Transverse colon (tissue), 4 donors: Measurements from ENCODE around the gene C1QL1. TPM values are rescaled to one million over a fixed set of nuclear protein-coding genes. Genes with fewer than 3 reads are reported as not detected.

Experiments
- DNase-seq: peaks from one replicate; pipeline ENCODE4 v3.0.0-alpha.2; 2019
- H3K27ac ChIP-seq, 4 donors: fragments of 200-600 bp; sonication (generic); 2 replicates each; pipeline ENCODE4 v1.5.1; 2016 to 2018; ENCODE audit warnings: inconsistent platforms in 4 of 4
- H3K27me3 ChIP-seq: fragments of 200-600 bp; sonication (generic); 2 replicates; pipeline ENCODE4 v1.5.1; 2017; ENCODE audit warnings: inconsistent platforms
- H3K36me3 ChIP-seq, 4 donors: fragments of 200-600 bp; sonication (generic); 2 replicates each; pipeline ENCODE4 v1.5.1; 2017 to 2019; ENCODE audit warnings: inconsistent platforms in 4 of 4
- H3K4me1 ChIP-seq, 4 donors: fragments of 200-600 bp; sonication (generic); 2 replicates each; pipeline ENCODE4 v1.5.1; 2017 to 2020; ENCODE audit warnings: inconsistent platforms in 4 of 4
- H3K4me3 ChIP-seq, 4 donors: fragments of 200-600 bp; sonication (generic); 1 replicate in 1 of 4; 2 replicates in 3 of 4; pipeline versions ENCODE4 v1.5.1 to v1.6.1; 2017 to 2019; ENCODE audit warnings: inconsistent platforms in 4 of 4
- H3K9me3 ChIP-seq, 2 donors: fragments of 200-600 bp; sonication (generic); 2 replicates each; pipeline ENCODE4 v1.5.1; 2017 to 2019; ENCODE audit warnings: inconsistent platforms in 2 of 2
- CTCF ChIP-seq, 5 experiments: fragments of 200-600 bp in 3 of 5; fragments of 450-650 bp in 2 of 5; sonication (generic) in 3 of 5; IDR thresholded peaks; 1 replicate in 2 of 5; 2 replicates in 3 of 5; pipeline ENCODE4 v1.5.1; 2016 to 2017; ENCODE audit warnings: antibody characterized with exemption in 5 of 5, inconsistent platforms in 3 of 5, mild to moderate bottlenecking in 2 of 5, moderate library complexity in 1 of 5
- EP300 ChIP-seq: sonication (generic); formaldehyde crosslinking; IDR thresholded peaks from one replicate; pipeline ENCODE4 v1.6.1; 2017; ENCODE audit warnings: antibody characterized with exemption, low read depth
- POLR2A ChIP-seq: fragments of 450-650 bp; IDR thresholded peaks from one replicate; pipeline ENCODE4 v1.6.1; 2016; ENCODE audit warnings: antibody characterized with exemption, mild to moderate bottlenecking, moderate library complexity
- POLR2AphosphoS5 ChIP-seq, 3 donors: sonication (generic); formaldehyde crosslinking; IDR thresholded peaks; one replicate each; pipeline ENCODE4 v1.6.1; 2016; ENCODE audit warnings: antibody characterized with exemption in 3 of 3
- WGBS, 2 donors: methylation state at CpG; one replicate each; pipeline ENCODE4 v1.1.5; 2018; ENCODE audit warnings: low coverage in 1 of 2; 5-methylcytosine and 5-hydroxymethylcytosine counted together
- in situ Hi-C, 4 donors: fragments of 200-750 bp; cut with MboI; loops; one replicate each; pipeline versions ENCODE4 v1.15.0 to v1.15.1; 2017; ENCODE audit warnings: low sequenced_read_pairs in 3 of 4, low pct_ligation_motif_present in 1 of 4, low pct_unique_long_range_greater_than_20kb in 1 of 4
- intact Hi-C: fragments of 100-400 bp; cut with DNase I; formaldehyde crosslinking; loops from one replicate; pipeline ENCODE4 v1.15.1; 2023; ENCODE audit warnings: low total_unique reads
- total RNA-seq, 4 donors: library from RNA; depleted of rRNA; stranded (reverse); fragments of >200 nt; gene quantifications; one replicate each; pipeline ENCODE4 v1.1.0, GENCODE V29; 2016

Gene C1QL1
- total RNA-seq, 4 donors from 2014 or later, result 0.55 to 6.8 (median 1.1) TPM; not detected in 1

- H3K9me3 ChIP-seq, result no peaks in the 10 kb centered on the region
- H3K27me3 ChIP-seq, result peaks cover 28% of the 10 kb centered on the region
- no peak for TF ChIP-seq POLR2AphosphoS5 (IDR thresholded peaks at IDR 0.05)
- no peak for TF ChIP-seq POLR2A
- TF ChIP-seq CTCF (IDR thresholded peaks at IDR 0.05), result no peak
- TF ChIP-seq EP300, result no peak
- 64% methylated on average over 10 of the region's 10 CpGs; no CpG with 5 or more reads in 1 of the 2 donors for WGBS, 2 donors
- DNase-seq, result peak; percentile 28
- intact Hi-C loops, result no loop called here
- H3K27ac ChIP-seq, result peak overlapping the region; percentile 12 to 41 (median 26)
- H3K4me1 ChIP-seq, result peaks cover 0 to 8% (median 2%) of the 10 kb centered on the region in 4 donors
- in situ Hi-C loops, result loop anchor here in 2 of 4 donors (10.0 kb wide), 2 partner anchors 178 to 188 kb away; no protein-coding TSS in a partner anchor
- H3K36me3 ChIP-seq, result no peaks in the 10 kb centered on the region
- no peak overlapping the region for H3K4me3 ChIP-seq
Observed at GRCh38 chr17:44916781-44917241, 51.3 kb downstream of the C1QL1 start.

GRCh38 chr17:44915862-44916780, 52.0 kb downstream of the C1QL1 start:
- Histone ChIP-seq H3K4me3 (no peak overlapping the region), H3K4me1 (peaks cover 5 to 15% (median 9%) of the 10 kb centered on the region in 4 donors), H3K27ac (peak overlapping the region; percentile 12 to 41 (median 26)), H3K9me3 (no peaks in the 10 kb centered on the region), H3K36me3 (no peaks in the 10 kb centered on the region), H3K27me3 (peaks cover 30% of the 10 kb centered on the region)
- in situ Hi-C loops (loop anchor here in 2 of 4 donors (10.0 kb wide), 2 partner anchors 179 to 189 kb away; no protein-coding TSS in a partner anchor), intact Hi-C loops (no loop called here)
- TF ChIP-seq POLR2AphosphoS5 (IDR thresholded peaks at IDR 0.05) (no peak), EP300 (no peak), CTCF (IDR thresholded peaks at IDR 0.05) (no peak), POLR2A (no peak)
- no peak for DNase-seq
- WGBS, 2 donors, result 69 to 85% methylated on average over 4 to 11 of the region's 11 CpGs

- Histone ChIP-seq H3K9me3 (no peaks in the 10 kb centered on the region), H3K36me3 (no peaks in the 10 kb centered on the region), H3K4me1 (peaks cover 5 to 15% (median 9%) of the 10 kb centered on the region in 4 donors), H3K27me3 (peaks cover 22% of the 10 kb centered on the region), H3K4me3 (no peak within 1 kb of the TSS), H3K27ac (peak within 1 kb of the TSS; percentile 12 to 41 (median 26))
- in situ Hi-C loops (loop anchor here in 2 of 4 donors (10.0 kb wide), 2 partner anchors 179 to 189 kb away; no protein-coding TSS in a partner anchor), intact Hi-C loops (no loop called here)
- no peak for DNase-seq
- TF ChIP-seq POLR2A, result no peak
- no peak for TF ChIP-seq POLR2AphosphoS5 (IDR thresholded peaks at IDR 0.05)
- TF ChIP-seq EP300, result no peak
- no peak for TF ChIP-seq CTCF (IDR thresholded peaks at IDR 0.05)
- WGBS, 2 donors, result 20 to 87% methylated on average over 1 to 17 of the region's 17 CpGs
Observed at GRCh38 chr17:44915321-44915726, 52.8 kb downstream of the C1QL1 start, which contains the start of gene GFAP. Gene GFAP (minus strand): TSS chr17:44915500. CDS start chr17:44915486, 14 bp downstream.

GRCh38 chr17:44914698-44915271, 53.3 kb downstream of the C1QL1 start:
- TF ChIP-seq POLR2AphosphoS5 (IDR thresholded peaks at IDR 0.05), result no peak
- no peak for TF ChIP-seq POLR2A
- TF ChIP-seq CTCF (IDR thresholded peaks at IDR 0.05), result no peak
- TF ChIP-seq EP300, result no peak
- H3K4me1 ChIP-seq, result peaks cover 5 to 15% (median 8%) of the 10 kb centered on the region in 4 donors
- H3K27me3 ChIP-seq, result peaks cover 21% of the 10 kb centered on the region
- in situ Hi-C loops (loop anchor here in 2 of 4 donors (10.0 kb wide), 2 partner anchors 180 to 190 kb away; no protein-coding TSS in a partner anchor), intact Hi-C loops (no loop called here)
- no peak overlapping the region for H3K27ac ChIP-seq
- 84% methylated on average over 19 of the region's 19 CpGs; no CpG with 5 or more reads in 1 of the 2 donors for WGBS, 2 donors
- H3K4me3 ChIP-seq, result no peak overlapping the region
- DNase-seq, result no peak
- H3K36me3 ChIP-seq, result no peaks in the 10 kb centered on the region
- H3K9me3 ChIP-seq, result no peaks in the 10 kb centered on the region
